Fibroblast of lung (primary cell): ENCODE data around the gene PGA3.
"Not testable (repeated sequence)": the region's sequence is repeated elsewhere in the genome, so short reads cannot be mapped to it uniquely, and the experiment has no call there.

Experiments
- EZH2 ChIP-seq: IDR thresholded peaks from 2 replicates; pipeline ENCODE4 v1.5.1; 2012; ENCODE audit warnings: low read length, control low read depth, mild to moderate bottlenecking; ENCODE audit errors: missing control alignments
- TF ChIP-seq, protein P1 (sequence below), 2 donors: IDR thresholded peaks in 1 of 2; conservative IDR thresholded peaks in 1 of 2; 1 replicate in 1 of 2; 2 replicates in 1 of 2; pipeline ENCODE4 v1.5.1; 2011 to 2012; ENCODE audit warnings: low read length in 2 of 2, control low read depth in 1 of 2, inconsistent platforms in 1 of 2, low read depth in 1 of 2, mild to moderate bottlenecking in 1 of 2

DNA sequence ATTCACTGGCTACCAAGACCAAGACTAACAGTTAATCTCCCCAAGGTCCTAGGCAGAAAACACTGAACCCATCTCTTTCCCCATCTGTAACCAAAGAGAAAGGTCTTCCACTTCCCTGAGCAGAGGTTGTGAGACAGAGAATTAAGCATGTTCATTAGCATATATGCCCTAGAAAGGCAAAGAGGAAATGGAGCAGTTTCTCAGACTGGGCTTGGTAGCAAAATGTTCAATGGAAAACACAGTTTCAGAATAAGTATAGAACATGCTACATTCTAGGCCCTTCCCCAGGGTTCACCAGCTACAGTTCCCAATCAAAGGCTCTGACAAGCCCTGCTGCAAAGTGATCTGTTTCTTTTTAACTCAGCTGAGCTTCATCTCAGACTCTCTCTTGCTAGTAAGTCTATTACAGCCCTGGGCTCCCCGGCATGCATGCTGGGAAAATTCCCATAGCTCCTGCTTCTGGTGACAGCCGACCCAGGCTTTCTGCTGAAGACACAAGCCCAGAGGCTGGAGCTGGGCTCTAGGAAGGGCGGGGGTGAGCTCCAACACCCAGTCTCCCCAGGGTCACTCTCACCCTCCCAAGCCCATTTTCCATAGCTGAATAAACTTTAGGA is 10.5 kb downstream of the PGA3 start:
- TF ChIP-seq, protein P1, sequence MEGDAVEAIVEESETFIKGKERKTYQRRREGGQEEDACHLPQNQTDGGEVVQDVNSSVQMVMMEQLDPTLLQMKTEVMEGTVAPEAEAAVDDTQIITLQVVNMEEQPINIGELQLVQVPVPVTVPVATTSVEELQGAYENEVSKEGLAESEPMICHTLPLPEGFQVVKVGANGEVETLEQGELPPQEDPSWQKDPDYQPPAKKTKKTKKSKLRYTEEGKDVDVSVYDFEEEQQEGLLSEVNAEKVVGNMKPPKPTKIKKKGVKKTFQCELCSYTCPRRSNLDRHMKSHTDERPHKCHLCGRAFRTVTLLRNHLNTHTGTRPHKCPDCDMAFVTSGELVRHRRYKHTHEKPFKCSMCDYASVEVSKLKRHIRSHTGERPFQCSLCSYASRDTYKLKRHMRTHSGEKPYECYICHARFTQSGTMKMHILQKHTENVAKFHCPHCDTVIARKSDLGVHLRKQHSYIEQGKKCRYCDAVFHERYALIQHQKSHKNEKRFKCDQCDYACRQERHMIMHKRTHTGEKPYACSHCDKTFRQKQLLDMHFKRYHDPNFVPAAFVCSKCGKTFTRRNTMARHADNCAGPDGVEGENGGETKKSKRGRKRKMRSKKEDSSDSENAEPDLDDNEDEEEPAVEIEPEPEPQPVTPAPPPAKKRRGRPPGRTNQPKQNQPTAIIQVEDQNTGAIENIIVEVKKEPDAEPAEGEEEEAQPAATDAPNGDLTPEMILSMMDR (conservative IDR thresholded peaks at IDR 0.05 in 1 of 2, IDR thresholded peaks at IDR 0.05 in 1 of 2; ENCODE audit: low read depth in 1 of 2, low read length in 2 of 2), result not testable (repeated sequence)
- TF ChIP-seq EZH2, result not testable (repeated sequence)
